ENCODE data around the gene TIAM2.
"Not testable (repeated sequence)": the region's sequence is repeated elsewhere in the genome, so short reads cannot be mapped to it uniquely, and the experiment has no call there.

The TIAM2 gene

GRCh38 chr6:155215906-155216305 lies 220.8 kb downstream of the TIAM2 start:
- DNase-seq = no peak
- Histone ChIP-seq H2AFZ (ENCODE audit: low read length) (no peak overlapping the region), H3K4me3 (ENCODE audit: low read length) (no peak overlapping the region), H3K36me3 (replicated peaks; ENCODE audit: insufficient read depth, low read length) (no peaks in the 10 kb centered on the region), H3K27ac (ENCODE audit: low read length) (no peak overlapping the region), H3K4me2 (ENCODE audit: low read depth, low read length) (no peak overlapping the region), H3K9me3 (replicated peaks; ENCODE audit: insufficient read depth, low read length) (no peaks in the 10 kb centered on the region), H4K20me1 (ENCODE audit: insufficient read depth, low read length) (no peaks in the 10 kb centered on the region), H3K79me2 (ENCODE audit: low read length) (no peaks in the 10 kb centered on the region), H3K9me2 (replicated peaks; ENCODE audit: insufficient read depth, low read length) (no peaks in the 10 kb centered on the region), H3F3A (ENCODE audit: insufficient read depth, low read length) (no peaks in the 10 kb centered on the region), H3K4me1 (ENCODE audit: low read length) (no peaks in the 10 kb centered on the region), H3K27me3 (replicated peaks; ENCODE audit: insufficient read depth, low read length) (no peaks in the 10 kb centered on the region), H3K9ac (ENCODE audit: low read length) (no peak overlapping the region)
- TF ChIP-seq EZH2 (optimal IDR thresholded peaks at IDR 0.05; ENCODE audit: low read depth, low read length) (no peak), CTCF (IDR thresholded peaks at IDR 0.05; ENCODE audit: low read length) (no peak), EZH2phosphoT487 (IDR thresholded peaks at IDR 0.05; ENCODE audit: low read length) (no peak)

GRCh38 chr6:155216312-155217046 lies 221.4 kb downstream of the TIAM2 start:
- DNase-seq = no peak
- H3K27me3 ChIP-seq (replicated peaks; ENCODE audit: insufficient read depth, low read length) = no peaks in the 10 kb centered on the region
- H3K36me3 ChIP-seq (replicated peaks; ENCODE audit: insufficient read depth, low read length) = no peaks in the 10 kb centered on the region
- no peaks in the 10 kb centered on the region for H3K9me3 ChIP-seq (replicated peaks; ENCODE audit: insufficient read depth, low read length)
- no peak overlapping the region for H2AFZ ChIP-seq (ENCODE audit: low read length)
- no peak overlapping the region for H3K9ac ChIP-seq (ENCODE audit: low read length)
- H4K20me1 ChIP-seq (ENCODE audit: insufficient read depth, low read length) = no peaks in the 10 kb centered on the region
- no peaks in the 10 kb centered on the region for H3K79me2 ChIP-seq (ENCODE audit: low read length)
- TF ChIP-seq EZH2 (optimal IDR thresholded peaks at IDR 0.05; ENCODE audit: low read depth, low read length) = no peak
- no peak for TF ChIP-seq CTCF (IDR thresholded peaks at IDR 0.05; ENCODE audit: low read length)
- TF ChIP-seq EZH2phosphoT487 (IDR thresholded peaks at IDR 0.05; ENCODE audit: low read length) = no peak
- no peaks in the 10 kb centered on the region for H3K9me2 ChIP-seq (replicated peaks; ENCODE audit: insufficient read depth, low read length)
- no peaks in the 10 kb centered on the region for H3K4me1 ChIP-seq (ENCODE audit: low read length)
- no peak overlapping the region for H3K4me3 ChIP-seq (ENCODE audit: low read length)
- no peak overlapping the region for H3K4me2 ChIP-seq (ENCODE audit: low read depth, low read length)
- H3F3A ChIP-seq (ENCODE audit: insufficient read depth, low read length) = no peaks in the 10 kb centered on the region
- H3K27ac ChIP-seq (ENCODE audit: low read length) = no peak overlapping the region

GRCh38 chr6:155218711-155219110 lies 223.6 kb downstream of the TIAM2 start:
- not testable (repeated sequence) for H3K27ac ChIP-seq (ENCODE audit: low read length); H3K9me2 ChIP-seq (replicated peaks; ENCODE audit: insufficient read depth, low read length); H3K4me3 ChIP-seq (ENCODE audit: low read length); H3K9ac ChIP-seq (ENCODE audit: low read length); H2AFZ ChIP-seq (ENCODE audit: low read length); DNase-seq; H3K36me3 ChIP-seq (replicated peaks; ENCODE audit: insufficient read depth, low read length); H3K9me3 ChIP-seq (replicated peaks; ENCODE audit: insufficient read depth, low read length); H3K27me3 ChIP-seq (replicated peaks; ENCODE audit: insufficient read depth, low read length); H4K20me1 ChIP-seq (ENCODE audit: insufficient read depth, low read length); H3K4me2 ChIP-seq (ENCODE audit: low read depth, low read length); H3F3A ChIP-seq (ENCODE audit: insufficient read depth, low read length); H3K79me2 ChIP-seq (ENCODE audit: low read length); H3K4me1 ChIP-seq (ENCODE audit: low read length)

GRCh38 chr6:155219299-155219698 lies 224.2 kb downstream of the TIAM2 start:
- Histone ChIP-seq H3K36me3 (replicated peaks; ENCODE audit: insufficient read depth, low read length) (no peaks in the 10 kb centered on the region), H3K79me2 (ENCODE audit: low read length) (no peaks in the 10 kb centered on the region), H3K9me2 (replicated peaks; ENCODE audit: insufficient read depth, low read length) (no peaks in the 10 kb centered on the region), H3K9ac (ENCODE audit: low read length) (no peak overlapping the region), H3K27me3 (replicated peaks; ENCODE audit: insufficient read depth, low read length) (no peaks in the 10 kb centered on the region), H3K4me3 (ENCODE audit: low read length) (no peak overlapping the region), H3K9me3 (replicated peaks; ENCODE audit: insufficient read depth, low read length) (no peaks in the 10 kb centered on the region), H3K4me1 (ENCODE audit: low read length) (no peaks in the 10 kb centered on the region), H3K4me2 (ENCODE audit: low read depth, low read length) (no peak overlapping the region), H4K20me1 (ENCODE audit: insufficient read depth, low read length) (no peaks in the 10 kb centered on the region), H3F3A (ENCODE audit: insufficient read depth, low read length) (no peaks in the 10 kb centered on the region), H2AFZ (ENCODE audit: low read length) (no peak overlapping the region), H3K27ac (ENCODE audit: low read length) (no peak overlapping the region)
- no peak for TF ChIP-seq EZH2 (optimal IDR thresholded peaks at IDR 0.05; ENCODE audit: low read depth, low read length)
- TF ChIP-seq CTCF (IDR thresholded peaks at IDR 0.05; ENCODE audit: low read length) = no peak
- TF ChIP-seq EZH2phosphoT487 (IDR thresholded peaks at IDR 0.05; ENCODE audit: low read length) = no peak
- no peak for DNase-seq

Measured in MM.1S (cell line).